ENCODE data around the gene AOPEP. TPM values are rescaled to one million over a fixed set of nuclear protein-coding genes. Genes with fewer than 3 reads are reported as not detected.
A peak's percentile ranks its signal among the peaks of the same experiment; 100 is the strongest.

The AOPEP gene
- total RNA-seq, 1 experiment from 2014 or later, result 14.4 TPM

- POLR2A ChIA-PET, result no interaction called here
- H3K36me3 Mint-ChIP-seq, result no peaks in the 10 kb centered on the region
- H3K4me1 Mint-ChIP-seq, result peaks cover 41% of the 10 kb centered on the region
- DNase-seq (ENCODE audit: low spot score) (no peak), ATAC-seq (no peak)
- peak overlapping the region; percentile 57 for H3K27ac Mint-ChIP-seq
- TF ChIP-seq GRHL2 (CRISPR knock-in tag; IDR thresholded peaks at IDR 0.05; ENCODE audit: insufficient replicate concordance, severe bottlenecking) (no peak), ELF4 (CRISPR knock-in tag; IDR thresholded peaks at IDR 0.05; ENCODE audit: low read depth) (no peak), NFE2L1 (CRISPR knock-in tag; IDR thresholded peaks at IDR 0.05) (no peak), ZNF425 (CRISPR knock-in tag; conservative IDR thresholded peaks at IDR 0.05) (no peak)
- TF ChIP-seq, protein P1, sequence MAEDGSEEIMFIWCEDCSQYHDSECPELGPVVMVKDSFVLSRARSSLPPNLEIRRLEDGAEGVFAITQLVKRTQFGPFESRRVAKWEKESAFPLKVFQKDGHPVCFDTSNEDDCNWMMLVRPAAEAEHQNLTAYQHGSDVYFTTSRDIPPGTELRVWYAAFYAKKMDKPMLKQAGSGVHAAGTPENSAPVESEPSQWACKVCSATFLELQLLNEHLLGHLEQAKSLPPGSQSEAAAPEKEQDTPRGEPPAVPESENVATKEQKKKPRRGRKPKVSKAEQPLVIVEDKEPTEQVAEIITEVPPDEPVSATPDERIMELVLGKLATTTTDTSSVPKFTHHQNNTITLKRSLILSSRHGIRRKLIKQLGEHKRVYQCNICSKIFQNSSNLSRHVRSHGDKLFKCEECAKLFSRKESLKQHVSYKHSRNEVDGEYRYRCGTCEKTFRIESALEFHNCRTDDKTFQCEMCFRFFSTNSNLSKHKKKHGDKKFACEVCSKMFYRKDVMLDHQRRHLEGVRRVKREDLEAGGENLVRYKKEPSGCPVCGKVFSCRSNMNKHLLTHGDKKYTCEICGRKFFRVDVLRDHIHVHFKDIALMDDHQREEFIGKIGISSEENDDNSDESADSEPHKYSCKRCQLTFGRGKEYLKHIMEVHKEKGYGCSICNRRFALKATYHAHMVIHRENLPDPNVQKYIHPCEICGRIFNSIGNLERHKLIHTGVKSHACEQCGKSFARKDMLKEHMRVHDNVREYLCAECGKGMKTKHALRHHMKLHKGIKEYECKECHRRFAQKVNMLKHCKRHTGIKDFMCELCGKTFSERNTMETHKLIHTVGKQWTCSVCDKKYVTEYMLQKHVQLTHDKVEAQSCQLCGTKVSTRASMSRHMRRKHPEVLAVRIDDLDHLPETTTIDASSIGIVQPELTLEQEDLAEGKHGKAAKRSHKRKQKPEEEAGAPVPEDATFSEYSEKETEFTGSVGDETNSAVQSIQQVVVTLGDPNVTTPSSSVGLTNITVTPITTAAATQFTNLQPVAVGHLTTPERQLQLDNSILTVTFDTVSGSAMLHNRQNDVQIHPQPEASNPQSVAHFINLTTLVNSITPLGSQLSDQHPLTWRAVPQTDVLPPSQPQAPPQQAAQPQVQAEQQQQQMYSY (CRISPR knock-in tag; IDR thresholded peaks at IDR 0.05), result no peak
- CTCF ChIA-PET, result interaction anchor here (0.6 to 1.8 kb wide), 11 partner anchors 11 to 1086 kb away, joined by 3 to 12 read pairs (median 4); no protein-coding TSS in a partner anchor
- H3K27me3 Mint-ChIP-seq (ENCODE audit: low read depth), result no peaks in the 10 kb centered on the region
- H3K9me3 Mint-ChIP-seq, result no peaks in the 10 kb centered on the region
- H3K4me3 Mint-ChIP-seq, result no peak overlapping the region
Measured at GRCh38 chr9:95091601-95092261, 365.2 kb downstream of the AOPEP start.

GRCh38 chr9:95092262-95093072 is 366.0 kb downstream of the AOPEP start:
- H3K27me3 Mint-ChIP-seq (ENCODE audit: low read depth), result no peaks in the 10 kb centered on the region
- H3K36me3 Mint-ChIP-seq, result no peaks in the 10 kb centered on the region
- ChIA-PET CTCF (interaction anchor here (0.6 to 1.8 kb wide), 12 partner anchors 10 to 1085 kb away, joined by 3 to 12 read pairs (median 4); no protein-coding TSS in a partner anchor), POLR2A (no interaction called here)
- TF ChIP-seq NFATC4 (CRISPR knock-in tag; IDR thresholded peaks at IDR 0.05) (no peak), IRF2 (CRISPR knock-in tag; IDR thresholded peaks at IDR 0.05; ENCODE audit: borderline replicate concordance, low read depth) (no peak), EMX1 (CRISPR knock-in tag; IDR thresholded peaks at IDR 0.05) (no peak), SP1 (CRISPR knock-in tag; conservative IDR thresholded peaks at IDR 0.05) (no peak), ATF2 (CRISPR knock-in tag; IDR thresholded peaks at IDR 0.05; ENCODE audit: borderline replicate concordance, low read depth) (no peak), ESRRA (CRISPR knock-in tag; IDR thresholded peaks at IDR 0.05; ENCODE audit: borderline replicate concordance) (no peak), TEAD1 (CRISPR knock-in tag; IDR thresholded peaks at IDR 0.05) (no peak), ZNF317 (CRISPR knock-in tag; IDR thresholded peaks at IDR 0.05; ENCODE audit: borderline replicate concordance, low read depth) (no peak), FOXP1 (CRISPR knock-in tag; IDR thresholded peaks at IDR 0.05; ENCODE audit: borderline replicate concordance) (no peak)
- H3K9me3 Mint-ChIP-seq, result no peaks in the 10 kb centered on the region
- H3K4me3 Mint-ChIP-seq, result no peak overlapping the region
- ATAC-seq, result peak; percentile 43
- peak overlapping the region; percentile 25 for H3K27ac Mint-ChIP-seq
- no peak for DNase-seq (ENCODE audit: low spot score)
- peaks cover 41% of the 10 kb centered on the region for H3K4me1 Mint-ChIP-seq

Measured in WTC11 (cell line).